ENCODE data around the gene SLC1A7.

DNA sequence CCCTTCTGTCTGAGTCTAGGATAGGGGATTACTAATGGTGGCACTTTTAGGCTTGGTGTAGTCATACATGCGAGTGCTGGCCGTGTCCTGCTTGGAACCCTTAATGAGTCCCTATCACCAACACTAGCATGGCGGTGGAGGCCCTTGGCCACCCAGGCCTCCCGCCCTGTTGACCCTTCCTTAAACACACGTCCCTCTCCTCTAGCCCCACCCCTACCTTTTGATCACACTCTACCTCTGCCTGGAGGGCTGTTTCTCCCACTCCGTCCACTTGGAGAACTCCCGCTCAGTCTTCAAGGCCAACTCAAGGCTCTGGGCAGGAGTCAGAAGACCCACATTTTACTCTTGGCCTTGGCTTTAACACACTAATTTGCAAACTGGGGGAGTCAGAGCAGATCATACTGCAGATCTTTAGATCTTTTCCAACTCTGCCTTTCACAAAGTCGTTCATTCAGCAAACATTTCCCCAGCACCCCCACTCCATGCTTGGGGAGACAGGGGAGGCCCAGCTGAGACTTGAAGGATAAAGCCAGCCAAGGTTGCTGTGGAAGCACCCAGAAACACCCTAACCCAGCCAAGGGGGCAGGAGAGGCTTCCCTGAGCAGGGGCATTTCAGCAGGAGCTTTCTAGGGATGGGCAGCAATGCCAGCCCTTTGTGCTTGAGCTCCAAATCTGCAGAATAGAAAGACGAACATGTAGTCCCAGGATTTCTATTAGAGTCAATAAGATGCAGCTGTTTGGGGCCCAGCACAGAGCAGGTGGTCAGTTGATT, 78.5 kb downstream of the SLC1A7 start:
- no peak for TF ChIP-seq POLR2A (IDR thresholded peaks at IDR 0.05)
- TF ChIP-seq, protein P1, sequence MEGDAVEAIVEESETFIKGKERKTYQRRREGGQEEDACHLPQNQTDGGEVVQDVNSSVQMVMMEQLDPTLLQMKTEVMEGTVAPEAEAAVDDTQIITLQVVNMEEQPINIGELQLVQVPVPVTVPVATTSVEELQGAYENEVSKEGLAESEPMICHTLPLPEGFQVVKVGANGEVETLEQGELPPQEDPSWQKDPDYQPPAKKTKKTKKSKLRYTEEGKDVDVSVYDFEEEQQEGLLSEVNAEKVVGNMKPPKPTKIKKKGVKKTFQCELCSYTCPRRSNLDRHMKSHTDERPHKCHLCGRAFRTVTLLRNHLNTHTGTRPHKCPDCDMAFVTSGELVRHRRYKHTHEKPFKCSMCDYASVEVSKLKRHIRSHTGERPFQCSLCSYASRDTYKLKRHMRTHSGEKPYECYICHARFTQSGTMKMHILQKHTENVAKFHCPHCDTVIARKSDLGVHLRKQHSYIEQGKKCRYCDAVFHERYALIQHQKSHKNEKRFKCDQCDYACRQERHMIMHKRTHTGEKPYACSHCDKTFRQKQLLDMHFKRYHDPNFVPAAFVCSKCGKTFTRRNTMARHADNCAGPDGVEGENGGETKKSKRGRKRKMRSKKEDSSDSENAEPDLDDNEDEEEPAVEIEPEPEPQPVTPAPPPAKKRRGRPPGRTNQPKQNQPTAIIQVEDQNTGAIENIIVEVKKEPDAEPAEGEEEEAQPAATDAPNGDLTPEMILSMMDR (IDR thresholded peaks at IDR 0.05), result no peak
